T-cell (primary cell): ENCODE results near the gene RHOT2. TPM values are rescaled to one million over a fixed set of nuclear protein-coding genes. Genes with fewer than 3 reads are reported as not detected.

Source experiments
- ATAC-seq, 4 experiments: fragments of 200-7000 bp in 3 of 4; fragments of 150-1000 bp in 1 of 4; cut with Tn5 transposase; replicated peaks in 1 of 4; 1 replicate in 3 of 4; 2 replicates in 1 of 4; pipeline ENCODE4 v1.10.0; 2021; ENCODE audit warnings: moderate library complexity in 3 of 4, mild to moderate bottlenecking in 2 of 4, moderate number of reproducible peaks in 1 of 4
- CTCF ChIA-PET, 2 donors: fragments of 300-600 bp; sonication (Branson Sonifier 250); formaldehyde crosslinking; loops; one replicate each; lab custom pipeline; 2022; ENCODE audit warnings: antibody characterized with exemption in 2 of 2; lab: Charles Lee
- POLR2A ChIA-PET, 2 donors: fragments of 300-600 bp; sonication (Branson Sonifier 250); formaldehyde crosslinking; loops; one replicate each; lab custom pipeline; 2022; ENCODE audit warnings: antibody characterized with exemption in 2 of 2; lab: Charles Lee
- DNase-seq, 35 experiments: peaks; one replicate each; pipeline versions ENCODE4 v3.0.0 to v3.0.0-alpha.2; 2013 to 2023
- H3K27ac ChIP-seq: one replicate; pipeline ENCODE4 v1.5.1; 2013; ENCODE audit warnings: low read length
- H3K27me3 ChIP-seq, 2 experiments: replicated peaks in 1 of 2; 1 replicate in 1 of 2; 2 replicates in 1 of 2; pipeline versions ENCODE4 v1.6.1 to v1.7.0; 2013; ENCODE audit warnings: low read length in 1 of 2, mixed read lengths in 1 of 2; ENCODE audit not compliant: control insufficient read depth in 2 of 2, insufficient read depth in 2 of 2; ENCODE audit errors: extremely low read depth in 1 of 2
- H3K36me3 ChIP-seq, 2 donors: 1 replicate in 1 of 2; 2 replicates in 1 of 2; pipeline versions ENCODE4 v1.6.1 to v1.7.0; 2013; ENCODE audit warnings: low read length in 1 of 2; ENCODE audit not compliant: control insufficient read depth in 2 of 2, insufficient read depth in 1 of 2; ENCODE audit errors: extremely low read depth in 1 of 2
- H3K4me1 ChIP-seq, 2 experiments: 1 replicate in 1 of 2; 2 replicates in 1 of 2; pipeline versions ENCODE4 v1.6.1 to v1.7.0; 2013; ENCODE audit warnings: low read length in 2 of 2, mixed read lengths in 1 of 2; ENCODE audit not compliant: insufficient read depth in 2 of 2, control insufficient read depth in 1 of 2; ENCODE audit errors: extremely low read depth in 1 of 2
- H3K4me3 ChIP-seq, 2 donors: 1 replicate in 1 of 2; 2 replicates in 1 of 2; pipeline versions ENCODE4 v1.5.1 to v1.7.0; 2013; ENCODE audit warnings: mild to moderate bottlenecking in 2 of 2, low read length in 1 of 2, moderate library complexity in 1 of 2; ENCODE audit not compliant: control insufficient read depth in 1 of 2; ENCODE audit errors: extremely low read depth in 1 of 2
- H3K9me3 ChIP-seq: 2 replicates; pipeline ENCODE4 v1.7.0; 2013
- H3K27ac Mint-ChIP-seq, 2 donors: one replicate each; pipeline ENCODE4 v1.8.0; 2020 to 2021; ENCODE audit warnings: mild to moderate bottlenecking in 2 of 2, mixed read lengths in 2 of 2
- H3K27me3 Mint-ChIP-seq, 2 donors: one replicate each; pipeline ENCODE4 v1.8.0; 2021 to 2022; ENCODE audit warnings: mixed read lengths in 2 of 2
- H3K36me3 Mint-ChIP-seq: one replicate; pipeline ENCODE4 v1.8.0; 2021; ENCODE audit warnings: mixed read lengths
- H3K4me1 Mint-ChIP-seq, 3 donors: one replicate each; pipeline ENCODE4 v1.8.0; 2020 to 2022; ENCODE audit warnings: mixed read lengths in 3 of 3, mild to moderate bottlenecking in 1 of 3
- H3K4me3 Mint-ChIP-seq, 3 donors: one replicate each; pipeline ENCODE4 v1.8.0; 2020 to 2022; ENCODE audit warnings: mild to moderate bottlenecking in 3 of 3, mixed read lengths in 3 of 3, moderate library complexity in 3 of 3
- H3K9me3 Mint-ChIP-seq, 3 donors: one replicate each; pipeline ENCODE4 v1.8.0; 2020 to 2022; ENCODE audit warnings: mixed read lengths in 3 of 3
- WGBS: methylation state at CpG from one replicate; pipeline ENCODE4 v1.1.5; 2013; ENCODE audit warnings: missing lambda C conversion rate; ENCODE audit not compliant: insufficient coverage; 5-methylcytosine and 5-hydroxymethylcytosine counted together
- total RNA-seq, 35 experiments: library from RNA in 6 of 35; stranded (reverse) in 6 of 35; fragments of 120-200 nt in 1 of 35; gene quantifications; one replicate each; pipeline versions ENCODE4 v1.2.1 to v1.2.4 and lab custom pipeline; 2013 to 2026

RHOT2 gene
- total RNA-seq, 5 donors from 2014 or later (not counting 1 experiment from before 2014, with no cell fraction given): 181 to 320 (median 286) TPM

DNA sequence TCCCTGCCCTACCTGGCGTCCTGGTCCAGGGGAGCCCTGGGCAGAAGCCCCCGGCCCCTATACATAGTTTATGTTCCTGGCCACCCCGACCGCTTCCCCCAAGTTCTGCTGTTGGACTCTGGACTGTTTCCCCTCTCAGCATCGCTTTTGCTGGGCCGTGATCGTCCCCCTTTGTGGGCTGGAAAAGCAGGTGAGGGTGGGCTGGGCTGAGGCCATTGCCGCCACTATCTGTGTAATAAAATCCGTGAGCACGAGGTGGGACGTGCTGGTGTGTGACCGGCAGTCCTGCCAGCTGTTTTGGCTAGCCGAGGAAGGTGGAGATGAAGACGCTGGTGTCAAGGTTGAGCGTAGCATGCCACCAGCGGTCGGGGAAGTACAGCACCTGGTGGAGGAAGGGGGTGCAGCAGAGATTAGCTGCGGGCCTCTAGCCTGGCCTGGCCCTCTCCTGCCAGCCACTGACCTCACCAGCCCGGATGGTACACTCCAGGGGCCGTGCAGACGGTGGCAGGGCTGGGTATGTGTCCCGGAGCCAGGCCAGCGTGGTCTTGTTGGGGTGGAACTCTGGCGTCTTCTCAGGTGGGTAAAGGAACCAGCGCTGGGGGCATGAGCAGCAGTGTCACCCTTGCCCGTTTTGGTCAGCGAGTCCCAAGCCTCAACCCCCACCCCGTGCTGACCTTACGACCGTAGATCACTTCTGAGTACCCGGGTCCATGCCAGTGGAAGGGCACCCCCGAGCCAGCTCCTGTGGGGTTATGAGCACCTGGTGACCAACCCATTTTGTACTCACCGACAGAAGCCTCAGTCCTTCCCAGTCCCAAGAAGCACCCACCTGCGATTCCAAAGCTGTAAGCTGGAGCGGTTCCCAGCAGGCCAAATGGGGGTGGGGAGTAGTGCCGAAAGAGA is 14.8 kb downstream of the RHOT2 start:
- Mint-ChIP-seq H3K27me3 (no peaks in the 10 kb centered on the region), H3K9me3 (no peaks in the 10 kb centered on the region), H3K27ac (peak overlapping the region; percentile 66), H3K4me1 (peaks cover 17 to 42% (median 36%) of the 10 kb centered on the region in 3 donors), H3K4me3 (peak overlapping the region; percentile 68 to 77 (median 71)), H3K36me3 (peaks cover 4% of the 10 kb centered on the region)
- Histone ChIP-seq H3K27me3 (no peaks in the 10 kb centered on the region), H3K4me1 (peaks cover 2 to 65% of the 10 kb centered on the region in 2 experiments), H3K4me3 (no peak overlapping the region), H3K9me3 (no peaks in the 10 kb centered on the region), H3K36me3 (peaks cover 8 to 28% of the 10 kb centered on the region in 2 donors), H3K27ac (no peak overlapping the region)
- DNase-seq: peak in 1 of 35 experiments; percentile 34
- ChIA-PET CTCF (no interaction called here), POLR2A (no interaction called here)
- WGBS: 90% methylated on average over 27 of the region's 36 CpGs
- ATAC-seq: no peak

DNA sequence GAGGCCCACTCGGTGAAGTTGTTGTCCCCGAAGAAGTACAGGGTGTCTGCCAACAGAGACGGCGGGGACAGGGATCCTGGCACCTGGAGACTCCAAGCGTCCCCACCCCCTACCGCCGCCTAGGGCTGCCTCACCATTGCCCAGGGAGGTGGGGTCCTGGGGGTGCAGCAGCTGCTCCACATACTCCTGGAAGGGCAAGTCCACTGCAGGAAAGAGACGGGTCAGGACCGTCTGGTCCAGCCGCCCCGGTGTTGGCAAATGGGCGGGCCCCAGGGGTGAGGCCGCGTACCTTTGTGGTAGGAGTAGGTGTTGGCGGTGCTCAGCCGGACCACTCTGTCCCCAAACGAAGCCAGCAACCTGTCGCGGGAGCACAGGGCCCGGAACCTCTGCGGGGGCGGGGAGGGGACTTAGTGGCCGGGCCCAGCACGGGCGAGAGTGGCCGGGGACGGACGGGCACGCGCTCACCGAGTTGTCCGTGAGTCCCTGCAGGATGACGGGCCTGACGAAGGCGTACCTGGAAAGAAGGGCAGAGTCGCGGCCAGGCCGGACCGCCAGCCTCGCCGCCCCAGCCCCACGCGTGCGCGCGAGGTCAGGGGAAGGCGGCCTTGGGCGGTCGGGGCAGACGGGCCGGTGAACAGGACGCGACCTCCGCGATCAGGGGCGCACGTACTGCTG is 15.6 kb downstream of the RHOT2 start:
- H3K4me1 Mint-ChIP-seq: peaks cover 17 to 42% (median 36%) of the 10 kb centered on the region in 3 donors
- 22% methylated on average over 56 of the region's 57 CpGs for WGBS

DNA sequence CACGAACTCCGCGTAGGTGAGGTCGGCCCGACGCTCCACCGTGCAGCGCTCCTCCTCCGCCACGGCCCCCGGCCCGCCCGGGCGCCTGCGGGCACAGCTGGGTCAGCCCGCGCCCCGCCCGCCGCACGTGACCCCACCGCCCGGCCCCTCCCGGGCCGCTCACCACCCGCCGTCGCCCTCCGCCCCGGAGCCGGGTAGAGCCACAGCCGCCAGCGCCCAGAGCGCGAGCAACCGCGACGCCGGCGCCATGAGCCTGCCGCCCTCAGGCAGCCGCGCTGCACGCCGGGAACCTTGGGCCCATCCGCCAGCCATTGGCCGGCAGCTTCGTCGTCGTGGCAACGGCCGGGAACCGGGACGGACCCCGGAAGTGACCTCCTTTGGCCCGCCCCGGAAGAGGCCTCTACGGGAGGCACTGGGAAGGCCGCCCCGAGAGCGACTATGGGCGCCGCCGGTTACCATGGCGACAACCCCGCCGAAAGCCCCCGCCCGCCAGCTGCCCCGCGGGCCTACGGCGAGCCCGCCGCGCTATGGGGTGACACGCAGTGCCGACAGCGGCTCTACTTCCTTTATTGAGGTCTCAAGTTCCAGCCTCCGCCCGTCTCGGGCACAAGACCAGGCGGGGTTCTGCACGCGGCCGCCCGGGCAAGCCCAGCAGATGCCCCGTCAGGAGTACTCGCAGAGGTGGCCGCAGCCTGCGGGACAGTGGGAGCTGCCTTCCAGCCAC is 16.3 kb downstream of the RHOT2 start, which contains the start of gene JMJD8:
Gene JMJD8, minus strand, starts transcription at position 264 of the 724 bp plus-strand sequence. Its CDS starts 15 bp downstream, at position 249.
- no peaks in the 10 kb centered on the region for H3K9me3 ChIP-seq
- H3K27me3 Mint-ChIP-seq: no peaks in the 10 kb centered on the region
- H3K4me1 ChIP-seq: peaks cover 3 to 67% of the 10 kb centered on the region in 2 experiments
- peaks cover 12 to 45% (median 41%) of the 10 kb centered on the region in 3 donors for H3K4me1 Mint-ChIP-seq
- no peaks in the 10 kb centered on the region for H3K27me3 ChIP-seq
- no peaks in the 10 kb centered on the region for H3K9me3 Mint-ChIP-seq
- DNase-seq (peak; percentile 85 to 97 (median 91)), ATAC-seq (peak; percentile 60 to 76 (median 66))
- peak within 1 kb of the TSS; percentile 62 for H3K4me3 ChIP-seq
- H3K4me3 Mint-ChIP-seq: peak within 1 kb of the TSS; percentile 69 to 79 (median 77)
- peak within 1 kb of the TSS; percentile 65 to 66 for H3K27ac Mint-ChIP-seq
- ChIA-PET CTCF (no interaction called here), POLR2A (no interaction called here)
- whole genome bisulfite sequencing: 3% methylated on average over 91 of the region's 91 CpGs
- H3K36me3 ChIP-seq: peaks cover 8 to 28% of the 10 kb centered on the region in 2 donors
- H3K27ac ChIP-seq: peak within 1 kb of the TSS; percentile 75
- H3K36me3 Mint-ChIP-seq: peaks cover 4% of the 10 kb centered on the region

More for the DNA sequence above, 15.6 kb downstream of the RHOT2 start:
- Histone ChIP-seq H3K4me3 (peak overlapping the region; percentile 22 to 48), H3K27me3 (no peaks in the 10 kb centered on the region), H3K4me1 (peaks cover 2 to 66% of the 10 kb centered on the region in 2 experiments), H3K27ac (no peak overlapping the region), H3K36me3 (peaks cover 8 to 28% of the 10 kb centered on the region in 2 donors), H3K9me3 (no peaks in the 10 kb centered on the region)
- ATAC-seq: no peak
- no peak for DNase-seq
- POLR2A ChIA-PET: no interaction called here
- CTCF ChIA-PET: no interaction called here
- Mint-ChIP-seq H3K4me3 (peak overlapping the region; percentile 68 to 77 (median 71)), H3K27me3 (no peaks in the 10 kb centered on the region), H3K36me3 (peaks cover 4% of the 10 kb centered on the region), H3K9me3 (no peaks in the 10 kb centered on the region), H3K27ac (peak overlapping the region; percentile 65 to 66)

- WGBS: 94% methylated on average over 56 of the region's 61 CpGs
- Mint-ChIP-seq H3K27me3 (no peaks in the 10 kb centered on the region), H3K36me3 (peaks cover 4% of the 10 kb centered on the region), H3K9me3 (no peaks in the 10 kb centered on the region), H3K4me3 (peak overlapping the region in 2 of 3 donors; percentile 28 to 45), H3K27ac (no peak overlapping the region), H3K4me1 (peaks cover 10 to 46% (median 46%) of the 10 kb centered on the region in 3 donors)
- Histone ChIP-seq H3K27me3 (no peaks in the 10 kb centered on the region), H3K36me3 (peaks cover 8 to 28% of the 10 kb centered on the region in 2 donors), H3K4me3 (no peak overlapping the region), H3K27ac (no peak overlapping the region), H3K9me3 (no peaks in the 10 kb centered on the region), H3K4me1 (peaks cover 8 to 69% of the 10 kb centered on the region in 2 experiments)
- ATAC-seq (no peak), DNase-seq (no peak)
- CTCF ChIA-PET: no interaction called here
- POLR2A ChIA-PET: no interaction called here
These were observed 17.2 kb downstream of the RHOT2 start for GRCh38 chr16:684961-685696.

- 82% methylated on average over 8 of the region's 10 CpGs for WGBS
- peaks cover 4% of the 10 kb centered on the region for H3K36me3 Mint-ChIP-seq
- Histone ChIP-seq H3K27ac (no peak overlapping the region), H3K4me1 (peaks cover 8 to 72% of the 10 kb centered on the region in 2 experiments), H3K36me3 (peaks cover 8 to 28% of the 10 kb centered on the region in 2 donors), H3K4me3 (no peak overlapping the region), H3K27me3 (no peaks in the 10 kb centered on the region), H3K9me3 (no peaks in the 10 kb centered on the region)
- H3K4me1 Mint-ChIP-seq: peaks cover 13 to 51% (median 50%) of the 10 kb centered on the region in 3 donors
- DNase-seq: no peak
- POLR2A ChIA-PET: interaction anchor here in 1 of 2 donors (0.6 kb wide), 1 partner anchor 631 kb away, joined by 5 read pairs; no protein-coding TSS in a partner anchor
- peak overlapping the region in 2 of 3 donors; percentile 45 to 56 for H3K4me3 Mint-ChIP-seq
- no peaks in the 10 kb centered on the region for H3K27me3 Mint-ChIP-seq
- peak overlapping the region; percentile 28 to 36 for H3K27ac Mint-ChIP-seq
- no peak for ATAC-seq
- H3K9me3 Mint-ChIP-seq: no peaks in the 10 kb centered on the region
- CTCF ChIA-PET: no interaction called here
These were observed 18.0 kb downstream of the RHOT2 start for GRCh38 chr16:685967-686366.
